ENCODE data around the gene DEPDC5.

DNA sequence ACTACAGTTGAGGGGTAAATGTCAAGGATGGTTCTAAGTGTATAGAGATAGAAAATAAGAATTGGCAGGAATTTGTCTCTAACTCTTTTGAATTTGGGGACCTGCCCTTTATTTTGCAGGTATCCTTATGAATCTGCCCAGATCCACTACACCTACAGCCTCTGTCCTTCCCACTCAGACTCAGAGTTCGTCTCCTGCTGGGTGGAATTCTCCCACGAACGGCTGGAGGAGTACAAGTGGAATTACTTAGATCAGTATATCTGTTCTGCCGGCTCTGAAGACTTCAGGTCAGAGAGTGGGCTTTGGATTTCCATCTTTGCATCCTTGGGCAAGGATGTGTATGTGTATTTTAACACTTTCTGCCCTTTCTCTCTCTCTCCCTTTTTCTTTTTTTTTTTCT, 89.7 kb downstream of the DEPDC5 start:
- TF ChIP-seq EZH2 (IDR thresholded peaks at IDR 0.05; ENCODE audit: insufficient read depth, low read length): no peak
- TF ChIP-seq, protein P1, sequence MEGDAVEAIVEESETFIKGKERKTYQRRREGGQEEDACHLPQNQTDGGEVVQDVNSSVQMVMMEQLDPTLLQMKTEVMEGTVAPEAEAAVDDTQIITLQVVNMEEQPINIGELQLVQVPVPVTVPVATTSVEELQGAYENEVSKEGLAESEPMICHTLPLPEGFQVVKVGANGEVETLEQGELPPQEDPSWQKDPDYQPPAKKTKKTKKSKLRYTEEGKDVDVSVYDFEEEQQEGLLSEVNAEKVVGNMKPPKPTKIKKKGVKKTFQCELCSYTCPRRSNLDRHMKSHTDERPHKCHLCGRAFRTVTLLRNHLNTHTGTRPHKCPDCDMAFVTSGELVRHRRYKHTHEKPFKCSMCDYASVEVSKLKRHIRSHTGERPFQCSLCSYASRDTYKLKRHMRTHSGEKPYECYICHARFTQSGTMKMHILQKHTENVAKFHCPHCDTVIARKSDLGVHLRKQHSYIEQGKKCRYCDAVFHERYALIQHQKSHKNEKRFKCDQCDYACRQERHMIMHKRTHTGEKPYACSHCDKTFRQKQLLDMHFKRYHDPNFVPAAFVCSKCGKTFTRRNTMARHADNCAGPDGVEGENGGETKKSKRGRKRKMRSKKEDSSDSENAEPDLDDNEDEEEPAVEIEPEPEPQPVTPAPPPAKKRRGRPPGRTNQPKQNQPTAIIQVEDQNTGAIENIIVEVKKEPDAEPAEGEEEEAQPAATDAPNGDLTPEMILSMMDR (IDR thresholded peaks at IDR 0.05; ENCODE audit: insufficient read depth, low read depth, low read length): no peak
